ENCODE data around the gene HDAC9.

DNA sequence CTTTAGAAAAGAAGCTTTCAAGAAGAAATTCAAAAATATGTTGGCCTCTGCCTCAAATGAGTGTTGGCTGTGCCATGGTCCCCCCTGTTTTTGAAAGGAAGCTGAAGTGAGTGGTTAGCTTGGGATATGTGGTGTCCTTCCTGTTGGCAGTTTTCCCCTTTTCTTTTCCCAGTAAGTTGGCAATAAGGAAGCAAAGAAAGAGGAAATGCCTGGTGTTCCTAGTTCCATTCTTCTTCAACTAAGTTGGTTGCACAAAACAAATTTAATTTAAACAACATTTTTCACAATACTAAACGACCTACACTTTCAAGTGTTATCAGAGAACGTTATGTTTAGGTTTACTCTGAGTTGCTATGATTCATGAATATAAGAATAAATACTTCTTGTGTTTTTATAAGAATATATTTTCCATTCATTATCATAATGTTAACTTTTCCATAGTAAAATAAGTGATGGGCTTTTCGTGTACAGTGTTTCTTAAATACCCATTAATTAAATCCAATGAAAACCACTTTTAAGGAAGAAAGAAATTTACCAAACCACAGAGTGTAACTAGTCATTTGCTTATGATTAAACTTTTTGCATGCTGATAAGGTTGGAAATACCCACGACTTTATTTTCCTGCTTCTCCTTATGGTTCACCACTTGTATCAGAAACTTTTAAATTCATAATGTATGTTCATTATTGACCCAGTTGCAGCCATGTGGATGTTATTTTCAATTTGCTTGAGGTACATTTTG, 7.7 kb downstream of the HDAC9 start:
- no peak for TF ChIP-seq POLR2A (IDR thresholded peaks at IDR 0.05)
- TF ChIP-seq, protein P1, sequence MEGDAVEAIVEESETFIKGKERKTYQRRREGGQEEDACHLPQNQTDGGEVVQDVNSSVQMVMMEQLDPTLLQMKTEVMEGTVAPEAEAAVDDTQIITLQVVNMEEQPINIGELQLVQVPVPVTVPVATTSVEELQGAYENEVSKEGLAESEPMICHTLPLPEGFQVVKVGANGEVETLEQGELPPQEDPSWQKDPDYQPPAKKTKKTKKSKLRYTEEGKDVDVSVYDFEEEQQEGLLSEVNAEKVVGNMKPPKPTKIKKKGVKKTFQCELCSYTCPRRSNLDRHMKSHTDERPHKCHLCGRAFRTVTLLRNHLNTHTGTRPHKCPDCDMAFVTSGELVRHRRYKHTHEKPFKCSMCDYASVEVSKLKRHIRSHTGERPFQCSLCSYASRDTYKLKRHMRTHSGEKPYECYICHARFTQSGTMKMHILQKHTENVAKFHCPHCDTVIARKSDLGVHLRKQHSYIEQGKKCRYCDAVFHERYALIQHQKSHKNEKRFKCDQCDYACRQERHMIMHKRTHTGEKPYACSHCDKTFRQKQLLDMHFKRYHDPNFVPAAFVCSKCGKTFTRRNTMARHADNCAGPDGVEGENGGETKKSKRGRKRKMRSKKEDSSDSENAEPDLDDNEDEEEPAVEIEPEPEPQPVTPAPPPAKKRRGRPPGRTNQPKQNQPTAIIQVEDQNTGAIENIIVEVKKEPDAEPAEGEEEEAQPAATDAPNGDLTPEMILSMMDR (IDR thresholded peaks at IDR 0.05), result no peak
- no peak for TF ChIP-seq POLR2AphosphoS5 (IDR thresholded peaks at IDR 0.05; ENCODE audit: insufficient read depth in 1 of 2, low read depth in 1 of 2)

Data from vagina (tissue), 2 donors.